NCI-H2227 (cell line): Measurements from ENCODE around the gene PSG11.
"Not testable (repeated sequence)": the region's sequence is repeated elsewhere in the genome, so short reads cannot be mapped to it uniquely, and the experiment has no call there.

Experiments
- DNase-seq: peaks from one replicate; lab custom pipeline; 2025; ENCODE audit not compliant: unreplicated experiment; lab: John Stamatoyannopoulos, UW

The PSG11 gene

GRCh38 chr19:42989851-42990250 is 36.4 kb downstream of the PSG11 start:
- no peak for DNase-seq

- DNase-seq: not testable (repeated sequence)
Observed at GRCh38 chr19:42989186-42989585, 37.1 kb downstream of the PSG11 start.

DNA sequence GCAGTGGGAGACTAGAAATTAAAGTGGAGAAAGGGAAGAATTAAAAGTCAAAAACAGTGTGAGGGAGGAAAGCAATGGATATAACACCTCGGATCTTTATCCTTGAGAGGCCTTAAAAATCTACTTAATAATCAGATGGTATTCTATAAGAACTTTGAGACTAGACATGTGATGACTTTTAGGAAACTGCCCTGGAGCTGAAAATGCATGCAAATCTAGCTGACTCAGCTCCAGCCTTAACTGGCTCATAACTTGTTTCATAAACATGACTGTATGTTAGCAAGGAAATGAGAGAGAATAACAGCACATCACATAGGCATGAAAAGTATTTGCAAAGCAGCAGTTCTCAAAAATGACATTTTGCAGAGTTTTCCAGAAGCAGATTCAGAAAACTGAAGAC is 38.1 kb downstream of the PSG11 start:
- DNase-seq: not testable (repeated sequence)

- DNase-seq: no peak
Observed at GRCh38 chr19:42985588-42985987, 40.7 kb downstream of the PSG11 start.

DNA sequence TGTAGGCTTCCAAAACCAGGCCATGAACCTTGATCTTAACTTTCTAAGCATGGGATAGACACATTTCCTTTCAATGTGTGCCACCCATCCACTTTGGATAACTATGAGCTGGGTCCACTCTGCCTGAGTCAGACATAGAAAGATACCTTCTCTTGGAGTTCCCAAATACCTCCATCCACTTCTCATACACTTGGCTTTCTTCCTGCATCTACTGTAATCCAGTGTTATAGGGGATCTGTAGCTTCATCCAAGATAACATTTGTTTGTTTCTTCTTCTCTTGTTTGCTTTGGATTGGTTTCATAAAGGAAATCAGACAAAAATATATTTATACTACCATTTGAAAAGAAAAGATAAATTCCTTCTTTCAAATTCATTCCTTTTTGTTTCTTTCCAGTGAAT is 44.2 kb downstream of the PSG11 start:
- not testable (repeated sequence) for DNase-seq

DNA sequence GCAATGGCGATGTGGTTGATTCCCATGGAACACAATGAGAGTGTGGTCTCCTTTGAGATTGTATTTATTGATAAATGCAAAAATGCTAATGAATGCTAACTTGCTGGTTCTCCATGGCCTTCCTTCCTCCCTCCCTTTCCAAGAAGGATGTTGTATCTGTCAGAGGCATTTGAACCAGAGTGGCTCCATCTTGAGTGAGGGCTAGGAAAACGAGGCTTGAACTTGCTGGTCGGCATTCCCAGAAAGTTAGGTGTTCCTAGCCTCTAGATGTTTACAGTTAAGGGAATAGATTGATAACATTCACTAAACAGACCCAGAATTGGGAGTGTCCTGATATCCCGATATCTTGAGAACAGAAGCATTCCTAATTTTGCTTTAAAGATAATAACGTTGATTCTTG is 54.8 kb downstream of the PSG11 start:
- DNase-seq: not testable (repeated sequence)

GRCh38 chr19:42965176-42965575 is 61.1 kb downstream of the PSG11 start:
- DNase-seq: no peak

DNA sequence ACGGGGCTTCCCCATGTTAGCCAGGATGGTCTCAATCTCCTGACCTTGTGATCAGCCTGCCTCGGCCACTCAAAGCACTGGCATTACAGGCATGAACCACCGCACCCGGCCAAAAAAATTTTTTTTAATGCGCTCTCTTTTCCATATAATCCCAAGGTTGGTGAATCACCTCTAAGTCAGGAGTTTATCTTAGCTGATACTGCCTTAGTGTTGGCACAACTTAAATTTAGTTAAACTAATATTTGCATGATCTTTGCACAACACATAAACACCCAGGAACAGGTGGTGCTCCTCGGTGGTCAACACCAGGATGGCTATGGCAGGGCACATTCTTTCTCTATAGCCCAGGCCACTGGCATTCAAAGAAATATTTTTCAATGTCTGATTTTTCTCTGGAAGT is 65.2 kb downstream of the PSG11 start:
- no peak for DNase-seq
